ENCODE results near the gene STARD3. TPM values are rescaled to one million over a fixed set of nuclear protein-coding genes. Genes with fewer than 3 reads are reported as not detected.
A peak's percentile ranks its signal among the peaks of the same experiment; 100 is the strongest.
"Not testable (repeated sequence)": the region's sequence is repeated elsewhere in the genome, so short reads cannot be mapped to it uniquely, and the experiment has no call there.

STARD3 gene
- total RNA-seq, 1 donor from 2014 or later = 40.7 TPM

- DNase-seq (ENCODE audit: low read depth) = no peak
- H3K4me3 ChIP-seq (ENCODE audit: low read depth, low read length) = no peak overlapping the region
- TF ChIP-seq, protein P1, sequence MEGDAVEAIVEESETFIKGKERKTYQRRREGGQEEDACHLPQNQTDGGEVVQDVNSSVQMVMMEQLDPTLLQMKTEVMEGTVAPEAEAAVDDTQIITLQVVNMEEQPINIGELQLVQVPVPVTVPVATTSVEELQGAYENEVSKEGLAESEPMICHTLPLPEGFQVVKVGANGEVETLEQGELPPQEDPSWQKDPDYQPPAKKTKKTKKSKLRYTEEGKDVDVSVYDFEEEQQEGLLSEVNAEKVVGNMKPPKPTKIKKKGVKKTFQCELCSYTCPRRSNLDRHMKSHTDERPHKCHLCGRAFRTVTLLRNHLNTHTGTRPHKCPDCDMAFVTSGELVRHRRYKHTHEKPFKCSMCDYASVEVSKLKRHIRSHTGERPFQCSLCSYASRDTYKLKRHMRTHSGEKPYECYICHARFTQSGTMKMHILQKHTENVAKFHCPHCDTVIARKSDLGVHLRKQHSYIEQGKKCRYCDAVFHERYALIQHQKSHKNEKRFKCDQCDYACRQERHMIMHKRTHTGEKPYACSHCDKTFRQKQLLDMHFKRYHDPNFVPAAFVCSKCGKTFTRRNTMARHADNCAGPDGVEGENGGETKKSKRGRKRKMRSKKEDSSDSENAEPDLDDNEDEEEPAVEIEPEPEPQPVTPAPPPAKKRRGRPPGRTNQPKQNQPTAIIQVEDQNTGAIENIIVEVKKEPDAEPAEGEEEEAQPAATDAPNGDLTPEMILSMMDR (conservative IDR thresholded peaks at IDR 0.05; ENCODE audit: low read depth, low read length) = no peak
These were observed 57.6 kb downstream of the STARD3 start for GRCh38 chr17:39694593-39694992.

- no peak for DNase-seq (ENCODE audit: low read depth)
- no peak overlapping the region for H3K4me3 ChIP-seq (ENCODE audit: low read depth, low read length)
- TF ChIP-seq, protein P1 (conservative IDR thresholded peaks at IDR 0.05; ENCODE audit: low read depth, low read length) = no peak
These were observed 58.1 kb downstream of the STARD3 start for GRCh38 chr17:39695089-39695474.

DNA sequence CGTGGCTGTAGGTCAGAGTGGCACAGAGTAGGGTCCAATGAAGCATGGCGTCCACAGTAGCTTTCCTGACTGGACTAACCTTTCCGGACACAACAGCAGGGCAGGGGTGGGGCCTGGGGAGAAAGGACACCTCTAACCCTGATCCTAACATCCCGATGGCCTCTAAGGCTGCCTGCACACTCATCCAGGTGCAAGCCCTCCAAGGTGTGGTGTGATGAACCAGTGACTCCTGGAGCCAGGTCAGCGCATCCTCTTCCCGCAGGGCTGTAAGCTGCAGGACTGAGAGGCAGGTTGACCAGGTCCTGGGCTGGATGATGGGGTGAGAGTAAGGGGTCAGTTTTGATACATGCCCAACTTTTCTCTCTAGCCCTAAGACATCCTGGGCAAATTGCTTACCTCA lies 59.8 kb downstream of the STARD3 start:
- DNase-seq (ENCODE audit: low read depth) = no peak
- no peak overlapping the region for H3K4me3 ChIP-seq (ENCODE audit: low read depth, low read length)
- TF ChIP-seq, protein P1 (conservative IDR thresholded peaks at IDR 0.05; ENCODE audit: low read depth, low read length) = no peak

GRCh38 chr17:39697961-39698360 lies 61.0 kb downstream of the STARD3 start:
- TF ChIP-seq, protein P1 (conservative IDR thresholded peaks at IDR 0.05; ENCODE audit: low read depth, low read length) = no peak
- no peak for DNase-seq (ENCODE audit: low read depth)

DNA sequence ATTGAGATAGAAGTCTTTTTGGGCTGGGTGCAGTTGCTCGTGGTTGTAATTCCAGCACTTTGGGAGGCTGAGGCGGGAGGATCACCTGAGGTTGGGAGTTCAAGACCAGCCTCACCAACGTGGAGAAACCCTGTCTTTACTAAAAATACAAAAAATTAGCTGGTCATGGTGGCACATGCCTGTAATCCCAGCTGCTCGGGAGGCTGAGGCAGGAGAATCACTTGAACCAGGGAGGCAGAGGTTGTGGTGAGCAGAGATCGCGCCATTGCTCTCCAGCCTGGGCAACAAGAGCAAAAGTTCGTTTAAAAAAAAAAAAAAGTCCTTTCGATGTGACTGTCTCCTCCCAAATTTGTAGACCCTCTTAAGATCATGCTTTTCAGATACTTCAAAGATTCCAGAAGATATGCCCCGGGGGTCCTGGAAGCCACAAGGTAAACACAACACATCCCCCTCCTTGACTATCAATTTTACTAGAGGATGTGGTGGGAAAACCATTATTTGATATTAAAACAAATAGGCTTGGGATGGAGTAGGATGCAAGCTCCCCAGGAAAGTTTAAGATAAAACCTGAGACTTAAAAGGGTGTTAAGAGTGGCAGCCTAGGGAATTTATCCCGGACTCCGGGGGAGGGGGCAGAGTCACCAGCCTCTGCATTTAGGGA lies 62.3 kb downstream of the STARD3 start:
- DNase-seq (ENCODE audit: low read depth) = not testable (repeated sequence)
- H3K4me3 ChIP-seq (ENCODE audit: low read depth, low read length) = peak overlapping the region; percentile 92

More at GRCh38 chr17:39697961-39698360, 61.0 kb downstream of the STARD3 start:
- H3K4me3 ChIP-seq (ENCODE audit: low read depth, low read length) = no peak overlapping the region

- no peak for DNase-seq (ENCODE audit: low read depth)
- peak within 1 kb of the TSS; percentile 92 for H3K4me3 ChIP-seq (ENCODE audit: low read depth, low read length)
- TF ChIP-seq, protein P1 (conservative IDR thresholded peaks at IDR 0.05; ENCODE audit: low read depth, low read length) = no peak
These were observed 62.8 kb downstream of the STARD3 start, which contains the start of gene ERBB2 for GRCh38 chr17:39699818-39700147. TSS of gene ERBB2 (plus strand) at chr17:39700064. CDS start at chr17:39700239, 175 bp downstream.

GRCh38 chr17:39700148-39700987 lies 63.4 kb downstream of the STARD3 start:
- TF ChIP-seq, protein P1 (conservative IDR thresholded peaks at IDR 0.05; ENCODE audit: low read depth, low read length) = no peak

More at GRCh38 chr17:39700148-39700987, 63.4 kb downstream of the STARD3 start:
- peak overlapping the region; percentile 92 for H3K4me3 ChIP-seq (ENCODE audit: low read depth, low read length)
- DNase-seq (ENCODE audit: low read depth) = no peak

Measured in epithelial cell of proximal tubule (primary cell).